Stimulated activated CD8-positive, alpha-beta memory T cell treated with anti-CD3 and anti-CD28 coated beads, Interleukin-15, amount 100 ng/mL, for 24 hours (primary cell): ENCODE data around the gene ZNF708.
"Not testable (repeated sequence)": the region's sequence is repeated elsewhere in the genome, so short reads cannot be mapped to it uniquely, and the experiment has no call there.

Experiments used
- DNase-seq: peaks from one replicate; pipeline ENCODE4 v3.0.0-alpha.2; 2020; ENCODE audit warnings: low read depth

The ZNF708 gene

DNA sequence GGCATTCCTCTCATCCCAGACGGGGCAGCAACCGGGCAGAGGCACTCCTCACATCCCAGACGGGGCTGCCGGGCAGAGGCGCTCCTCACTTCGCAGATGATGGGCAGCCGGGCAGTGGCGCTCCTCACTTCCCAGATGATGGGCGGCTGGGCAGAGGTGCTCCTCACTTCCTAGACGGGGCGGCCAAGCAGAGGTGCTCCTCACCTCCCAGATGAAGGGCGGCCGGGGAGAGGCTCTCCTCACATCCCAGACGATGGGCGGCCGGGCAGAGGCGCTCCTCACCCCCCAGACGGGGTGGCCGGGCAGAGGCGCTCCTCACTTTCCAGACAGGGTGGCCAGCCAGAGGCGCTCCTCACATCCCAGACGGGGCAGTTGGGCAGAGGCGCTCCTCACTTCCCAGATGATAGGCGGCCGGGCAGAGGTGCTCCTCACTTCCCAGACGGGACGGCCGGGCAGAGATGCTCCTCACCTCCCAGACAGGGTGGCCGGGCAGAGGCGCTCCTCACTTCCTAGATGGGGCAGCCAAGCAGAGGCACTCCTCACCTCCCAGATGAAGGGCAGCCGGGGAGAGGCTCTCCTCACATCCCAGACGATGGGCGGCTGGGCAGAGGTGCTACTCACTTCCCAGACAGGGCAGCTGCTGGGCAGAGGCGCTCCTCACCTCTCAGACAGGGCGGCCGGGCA, 68.9 kb downstream of the ZNF708 start:
- no peak for DNase-seq

DNA sequence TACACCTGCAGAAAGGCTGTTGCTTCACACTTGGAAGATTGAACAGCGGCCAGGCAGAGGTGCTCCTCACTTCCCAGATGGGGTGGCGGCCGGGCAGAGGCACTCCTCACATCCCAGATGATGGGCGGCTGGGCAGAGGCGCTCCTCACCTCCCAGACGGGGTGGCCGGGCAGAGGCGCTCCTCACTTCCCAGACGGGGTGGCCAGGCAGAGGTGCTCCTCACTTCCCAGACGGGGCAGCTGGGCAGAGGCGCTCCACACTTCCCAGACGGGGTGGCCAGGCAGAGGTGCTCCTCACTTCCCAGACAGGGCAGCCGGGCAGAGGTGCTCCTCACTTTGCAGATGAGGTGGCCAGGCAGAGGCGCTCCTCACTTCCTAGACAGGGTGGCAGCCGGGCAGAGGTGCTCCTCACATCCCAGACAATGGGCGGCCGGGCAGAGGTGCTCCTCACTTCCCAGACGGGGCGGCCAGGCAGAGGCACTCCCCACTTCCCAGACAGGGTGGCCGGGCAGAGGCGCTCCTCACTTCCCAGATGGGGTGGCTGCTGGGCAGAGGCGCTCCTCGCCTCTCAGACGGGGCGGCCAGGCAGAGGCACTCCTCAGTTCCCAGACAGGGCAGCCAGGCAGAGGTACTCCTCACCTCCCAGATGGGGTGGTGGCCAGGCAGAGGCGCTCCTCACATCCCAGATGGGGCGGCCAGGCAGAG, 69.6 kb downstream of the ZNF708 start:
- DNase-seq = not testable (repeated sequence)

DNA sequence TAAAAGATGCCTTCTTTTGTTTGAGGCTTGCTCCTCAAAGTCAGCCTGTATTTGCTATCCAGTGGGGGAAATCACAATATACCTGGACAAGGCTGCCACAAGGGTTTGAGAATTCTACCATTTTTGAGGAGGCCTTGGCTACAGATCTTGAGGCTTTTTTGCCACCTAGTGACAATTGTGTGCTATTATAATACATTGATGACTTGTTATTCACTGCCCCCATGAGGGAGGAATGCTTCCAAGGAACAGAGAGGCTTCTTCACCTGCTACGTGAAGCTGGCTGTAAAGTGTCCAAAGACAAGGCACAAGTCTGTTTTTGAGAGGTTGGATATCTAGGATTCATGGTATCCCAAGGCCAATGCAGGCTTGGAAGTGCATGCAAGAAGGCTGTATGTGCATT, 72.5 kb downstream of the ZNF708 start:
- no peak for DNase-seq
